ENCODE measurements around the gene GNG13. TPM values are rescaled to one million over a fixed set of nuclear protein-coding genes. Genes with fewer than 3 reads are reported as not detected.
"Not testable (repeated sequence)": the region's sequence is repeated elsewhere in the genome, so short reads cannot be mapped to it uniquely, and the experiment has no call there.

GNG13 gene
- total RNA-seq, 2 donors from 2014 or later = not detected

DNA sequence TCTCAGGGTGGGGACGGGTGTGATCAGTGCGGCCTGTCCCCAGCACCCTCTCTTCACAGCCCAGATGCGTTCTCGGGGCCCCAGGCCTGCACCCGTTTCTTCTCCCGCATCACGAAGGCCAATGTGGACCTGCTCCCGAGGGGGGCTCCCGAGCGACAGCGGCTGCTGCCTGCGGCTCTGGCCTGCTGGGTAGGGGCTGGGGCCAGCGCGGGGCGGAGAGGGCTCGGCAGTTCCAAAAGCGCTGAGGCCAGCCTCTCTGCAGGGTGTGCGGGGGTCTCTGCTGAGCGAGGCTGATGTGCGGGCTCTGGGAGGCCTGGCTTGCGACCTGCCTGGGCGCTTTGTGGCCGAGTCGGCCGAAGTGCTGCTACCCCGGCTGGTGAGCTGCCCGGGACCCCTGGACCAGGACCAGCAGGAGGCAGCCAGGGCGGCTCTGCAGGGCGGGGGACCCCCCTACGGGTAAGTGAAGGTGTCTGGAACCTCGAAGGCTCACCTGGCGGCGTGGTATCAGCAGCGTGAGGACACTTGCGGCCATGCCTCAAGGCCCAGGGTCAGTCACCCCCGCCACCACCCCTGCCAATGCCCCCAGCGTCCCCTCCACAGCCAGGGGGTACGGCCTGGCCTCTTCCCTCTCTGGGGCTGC is 35.6 kb downstream of the GNG13 start:
- ATAC-seq (no peak), DNase-seq (ENCODE audit: low spot score in 2 of 2) (no peak)
- no peaks in the 10 kb centered on the region for H3K36me3 Mint-ChIP-seq
- no peak overlapping the region for H3K27ac Mint-ChIP-seq
- no peaks in the 10 kb centered on the region for H3K9me3 Mint-ChIP-seq

- H3K9me3 Mint-ChIP-seq = no peaks in the 10 kb centered on the region
- ATAC-seq (no peak), DNase-seq (ENCODE audit: low spot score in 2 of 2) (no peak)
- H3K27ac Mint-ChIP-seq = no peak overlapping the region
- no peaks in the 10 kb centered on the region for H3K36me3 Mint-ChIP-seq
Observed at GRCh38 chr16:764184-764750, 36.3 kb downstream of the GNG13 start.

DNA sequence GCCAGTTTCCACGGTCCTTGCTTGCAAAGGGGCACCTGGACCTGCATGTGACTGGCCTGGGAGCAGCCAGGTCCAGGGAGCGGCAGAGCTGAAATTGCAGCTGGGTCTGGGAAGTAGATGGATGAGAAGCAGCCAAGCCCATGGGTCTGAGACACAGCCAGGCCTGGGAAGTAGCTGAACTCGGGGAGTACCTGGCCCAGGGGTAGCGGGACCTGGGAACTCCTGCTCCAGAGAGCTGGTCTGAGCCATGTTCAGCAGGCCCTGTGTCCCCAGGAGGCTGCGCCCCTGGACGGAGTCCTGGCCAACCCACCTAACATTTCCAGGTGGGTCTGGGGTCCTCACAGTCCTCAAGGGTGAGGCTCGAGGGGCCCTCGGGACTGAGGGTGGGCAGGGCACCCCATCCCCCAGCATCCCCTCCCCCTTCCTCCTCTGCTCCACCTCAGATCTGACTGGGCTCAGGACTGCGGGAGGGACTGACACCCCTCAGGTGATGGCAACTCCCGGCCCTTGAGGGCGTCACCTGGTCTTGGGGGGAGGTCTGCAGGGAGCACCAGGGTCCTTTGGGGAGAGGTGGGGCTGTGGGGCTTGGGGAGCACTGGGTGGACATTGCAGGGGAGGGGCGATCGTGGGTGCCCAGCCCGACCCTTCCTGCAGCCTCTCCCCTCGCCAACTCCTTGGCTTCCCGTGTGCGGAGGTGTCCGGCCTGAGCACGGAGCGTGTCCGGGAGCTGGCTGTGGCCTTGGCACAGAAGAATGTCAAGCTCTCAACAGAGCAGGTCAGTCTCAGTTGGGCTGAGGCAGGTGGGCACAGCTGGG is 37.0 kb downstream of the GNG13 start:
- Mint-ChIP-seq H3K9me3 (no peaks in the 10 kb centered on the region), H3K36me3 (no peaks in the 10 kb centered on the region), H3K27ac (no peak overlapping the region)
- ATAC-seq (no peak), DNase-seq (ENCODE audit: low spot score in 2 of 2) (no peak)

- no peaks in the 10 kb centered on the region for H3K36me3 Mint-ChIP-seq
- H3K27ac Mint-ChIP-seq = no peak overlapping the region
- ATAC-seq = peak in 1 of 2 donors; percentile 23
- no peaks in the 10 kb centered on the region for H3K9me3 Mint-ChIP-seq
- DNase-seq (ENCODE audit: low spot score in 2 of 2) = no peak
Observed at GRCh38 chr16:762595-763268, 37.8 kb downstream of the GNG13 start.

DNA sequence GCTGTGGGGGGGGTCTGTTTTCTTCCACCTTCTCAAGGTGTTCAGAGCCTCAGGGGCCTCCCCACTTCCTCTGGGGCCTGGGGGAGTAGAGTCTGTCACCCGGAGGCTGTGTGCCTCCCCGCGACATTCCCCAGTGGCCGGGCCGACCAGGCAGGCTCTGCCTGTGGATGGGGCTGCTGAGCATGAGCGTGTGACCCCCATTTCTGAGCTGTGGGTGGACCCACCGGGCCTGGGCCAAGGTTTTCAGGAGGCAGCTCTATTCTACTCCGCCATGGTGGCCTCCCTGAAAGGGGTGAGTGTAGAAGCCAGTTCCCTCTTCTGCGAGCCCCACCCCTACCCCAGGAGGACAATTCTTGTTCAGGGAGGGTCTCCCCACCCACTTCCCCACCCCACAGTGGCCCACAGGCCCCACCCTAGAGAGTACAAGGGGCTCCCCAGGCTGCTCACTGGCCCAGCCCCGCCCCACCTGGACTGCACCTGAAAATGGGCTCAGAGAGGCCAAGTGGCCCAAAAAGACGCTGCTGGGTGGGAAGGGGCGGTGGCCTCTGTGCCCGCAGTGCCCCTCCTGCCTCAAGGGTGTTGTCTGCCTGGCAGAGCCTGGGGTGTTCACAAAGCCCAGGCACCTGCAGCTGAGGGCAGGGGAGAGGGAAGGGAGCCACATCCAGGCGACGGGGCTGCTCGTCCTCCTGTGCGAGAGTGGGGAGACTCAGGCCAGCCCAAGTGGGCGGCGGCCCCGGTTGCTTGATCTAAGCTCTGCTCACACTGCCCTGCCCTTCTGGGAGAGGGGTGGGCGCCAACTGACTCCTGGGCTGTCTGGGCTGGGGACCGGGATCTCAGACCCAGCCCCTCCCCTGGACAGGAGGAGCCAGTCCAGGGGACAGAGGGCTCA is 38.7 kb downstream of the GNG13 start:
- H3K36me3 Mint-ChIP-seq = no peaks in the 10 kb centered on the region
- ATAC-seq (no peak), DNase-seq (ENCODE audit: low spot score in 2 of 2) (no peak)
- H3K9me3 Mint-ChIP-seq = no peaks in the 10 kb centered on the region
- H3K27ac Mint-ChIP-seq = no peak overlapping the region

DNA sequence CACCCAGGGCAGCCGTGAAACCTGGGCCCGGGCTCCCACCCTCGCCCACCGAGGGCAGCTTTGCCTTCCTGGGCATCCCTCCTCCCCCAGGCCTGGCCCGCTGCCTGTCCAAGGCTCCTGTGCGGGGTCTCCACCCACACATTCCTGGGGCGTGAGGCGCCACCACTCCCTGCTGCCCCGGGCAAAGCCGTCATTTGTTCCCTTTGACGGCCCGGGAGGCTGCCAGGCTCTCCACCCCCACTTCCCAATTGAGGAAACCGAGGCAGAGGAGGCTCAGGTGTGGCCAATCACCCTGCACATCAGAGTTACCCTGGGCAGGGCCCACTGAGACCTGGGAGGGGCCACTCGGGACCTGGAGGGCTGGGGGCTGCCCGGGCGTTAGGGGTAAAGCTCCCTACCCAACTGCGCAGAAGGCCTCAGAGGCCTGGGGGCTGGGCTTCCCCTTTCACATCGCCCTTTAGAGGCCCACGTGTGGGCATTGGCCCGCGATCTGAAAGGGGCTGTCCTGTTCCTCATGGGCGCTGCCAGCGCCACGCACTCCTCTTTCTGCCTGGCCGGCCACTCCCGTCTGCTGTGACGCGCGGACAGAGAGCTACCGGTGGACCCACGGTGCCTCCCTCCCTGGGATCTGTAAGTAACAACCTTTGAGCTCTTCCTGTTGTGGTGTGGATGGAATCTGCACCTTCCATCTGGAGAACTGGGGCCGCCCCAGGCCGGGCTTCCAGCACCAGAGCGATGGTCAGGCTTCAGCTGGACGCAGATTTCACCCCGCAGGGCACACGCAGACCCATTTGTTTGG is 39.8 kb downstream of the GNG13 start, which contains the start of gene MSLN:
Gene MSLN, plus strand, starts transcription at position 190 of the 799 bp plus-strand sequence. CDS start 1,947 bp downstream, outside the sequence.
- Mint-ChIP-seq H3K27ac (no peak within 1 kb of the TSS), H3K36me3 (peaks cover 0 to 6% of the 10 kb centered on the region in 2 donors), H3K9me3 (no peaks in the 10 kb centered on the region)
- DNase-seq (ENCODE audit: low spot score in 2 of 2) (no peak), ATAC-seq (no peak)

GRCh38 chr16:760065-760464 is 40.5 kb downstream of the GNG13 start:
- Mint-ChIP-seq H3K27ac (no peak overlapping the region), H3K36me3 (peaks cover 0 to 6% of the 10 kb centered on the region in 2 donors), H3K9me3 (no peaks in the 10 kb centered on the region)
- no peak for DNase-seq (ENCODE audit: low spot score in 2 of 2)
- no peak for ATAC-seq

DNA sequence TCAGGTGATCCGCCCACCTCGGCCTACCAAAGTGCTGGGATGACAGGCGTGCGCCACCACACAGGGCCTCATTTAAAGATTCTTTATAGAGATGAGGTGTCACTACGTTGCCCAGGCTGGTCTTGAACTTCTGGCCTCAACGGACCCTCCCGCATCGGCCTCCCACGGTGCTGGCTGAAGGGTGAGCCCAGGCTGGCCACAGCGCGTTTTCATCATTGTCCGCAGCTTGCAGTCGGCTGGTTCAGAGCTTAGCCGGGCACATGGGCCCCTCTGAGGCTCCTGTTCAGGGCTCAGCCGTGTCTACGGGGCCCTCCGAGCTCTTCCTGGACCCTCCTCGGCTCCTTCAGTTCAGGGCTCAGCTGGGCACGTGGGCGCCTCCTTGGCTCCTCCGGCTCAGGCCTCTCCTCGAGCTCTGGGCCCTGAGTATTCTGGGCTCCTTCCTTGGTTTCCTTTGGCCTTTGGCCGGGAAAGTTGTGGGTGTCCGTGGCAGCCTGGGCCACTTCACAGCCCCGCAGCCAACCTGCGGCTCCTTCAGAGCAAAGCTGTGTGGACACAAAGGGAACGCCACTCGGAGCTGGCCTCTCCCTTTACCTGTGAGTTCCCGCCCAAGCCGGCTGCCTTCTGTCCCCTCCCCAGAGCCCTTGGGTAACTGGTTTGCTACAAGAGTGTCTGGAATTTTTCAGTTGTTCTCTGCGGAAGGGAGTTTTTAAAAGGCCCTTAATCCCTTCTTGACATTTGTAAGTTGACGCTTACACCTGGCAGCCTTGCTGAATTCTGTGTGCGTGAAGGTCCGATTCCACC is 41.2 kb downstream of the GNG13 start:
- Mint-ChIP-seq H3K27ac (no peak overlapping the region), H3K36me3 (peaks cover 0 to 6% of the 10 kb centered on the region in 2 donors), H3K9me3 (no peaks in the 10 kb centered on the region)
- DNase-seq (ENCODE audit: low spot score in 2 of 2) (no peak), ATAC-seq (no peak)

- no peak for DNase-seq (ENCODE audit: low spot score in 2 of 2)
Observed at GRCh38 chr16:756428-756827, 44.1 kb downstream of the GNG13 start.

GRCh38 chr16:754656-755055 is 45.9 kb downstream of the GNG13 start:
- no peak for ATAC-seq
- no peak for DNase-seq (ENCODE audit: low spot score in 2 of 2)
- no peaks in the 10 kb centered on the region for H3K9me3 Mint-ChIP-seq
- H3K36me3 Mint-ChIP-seq = peaks cover 0 to 6% of the 10 kb centered on the region in 2 donors
- no peak overlapping the region for H3K27ac Mint-ChIP-seq

More at GRCh38 chr16:756428-756827, 44.1 kb downstream of the GNG13 start:
- peak in 1 of 2 donors; percentile 80 for ATAC-seq
- Mint-ChIP-seq H3K27ac (no peak overlapping the region), H3K9me3 (no peaks in the 10 kb centered on the region), H3K36me3 (peaks cover 0 to 6% of the 10 kb centered on the region in 2 donors)

DNA sequence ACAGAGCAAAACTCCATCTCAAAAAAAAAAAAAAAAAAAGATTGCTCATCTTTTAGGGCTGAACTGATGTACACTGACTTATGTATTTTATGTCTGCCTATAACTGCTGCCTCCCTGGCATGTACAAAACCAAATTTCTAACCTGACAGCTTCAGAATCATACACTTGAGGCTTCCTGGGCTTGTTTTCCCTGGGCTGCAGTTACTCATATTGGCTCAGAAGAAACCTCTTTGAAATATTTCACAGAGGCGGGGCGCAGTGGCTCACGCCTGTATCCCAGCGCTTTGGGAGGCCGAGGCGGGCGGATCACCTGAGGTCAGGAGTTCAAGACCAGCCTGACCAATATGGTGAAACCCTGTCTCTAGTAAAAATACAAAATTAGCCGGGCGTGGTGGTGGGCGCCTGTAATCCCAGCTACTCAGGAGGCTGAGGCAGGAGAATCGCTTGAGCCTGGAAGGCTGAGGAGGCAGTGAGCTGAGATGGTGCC is 46.4 kb downstream of the GNG13 start:
- H3K36me3 Mint-ChIP-seq; H3K27ac Mint-ChIP-seq; DNase-seq (ENCODE audit: low spot score in 2 of 2); H3K9me3 Mint-ChIP-seq; ATAC-seq: not testable (repeated sequence)

DNA sequence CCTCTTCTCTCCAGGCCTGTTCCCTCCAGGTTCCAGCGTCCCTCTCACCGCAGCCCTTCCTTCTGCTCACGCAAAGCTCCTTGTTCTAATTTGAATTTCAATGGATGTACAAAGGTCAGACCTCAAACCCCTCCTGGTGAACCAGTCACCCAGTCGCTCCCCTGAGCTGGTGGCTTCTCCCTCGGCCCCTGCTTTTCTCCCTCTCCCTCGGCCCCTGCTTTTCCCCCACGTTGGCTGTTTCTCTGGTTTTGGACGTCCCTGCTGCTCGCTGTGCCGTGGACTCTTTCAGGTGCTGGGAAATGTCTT is 48.6 kb downstream of the GNG13 start:
- ATAC-seq (no peak), DNase-seq (ENCODE audit: low spot score in 2 of 2) (no peak)
- Mint-ChIP-seq H3K27ac (no peak overlapping the region), H3K9me3 (no peaks in the 10 kb centered on the region), H3K36me3 (peaks cover 0 to 6% of the 10 kb centered on the region in 2 donors)

DNA sequence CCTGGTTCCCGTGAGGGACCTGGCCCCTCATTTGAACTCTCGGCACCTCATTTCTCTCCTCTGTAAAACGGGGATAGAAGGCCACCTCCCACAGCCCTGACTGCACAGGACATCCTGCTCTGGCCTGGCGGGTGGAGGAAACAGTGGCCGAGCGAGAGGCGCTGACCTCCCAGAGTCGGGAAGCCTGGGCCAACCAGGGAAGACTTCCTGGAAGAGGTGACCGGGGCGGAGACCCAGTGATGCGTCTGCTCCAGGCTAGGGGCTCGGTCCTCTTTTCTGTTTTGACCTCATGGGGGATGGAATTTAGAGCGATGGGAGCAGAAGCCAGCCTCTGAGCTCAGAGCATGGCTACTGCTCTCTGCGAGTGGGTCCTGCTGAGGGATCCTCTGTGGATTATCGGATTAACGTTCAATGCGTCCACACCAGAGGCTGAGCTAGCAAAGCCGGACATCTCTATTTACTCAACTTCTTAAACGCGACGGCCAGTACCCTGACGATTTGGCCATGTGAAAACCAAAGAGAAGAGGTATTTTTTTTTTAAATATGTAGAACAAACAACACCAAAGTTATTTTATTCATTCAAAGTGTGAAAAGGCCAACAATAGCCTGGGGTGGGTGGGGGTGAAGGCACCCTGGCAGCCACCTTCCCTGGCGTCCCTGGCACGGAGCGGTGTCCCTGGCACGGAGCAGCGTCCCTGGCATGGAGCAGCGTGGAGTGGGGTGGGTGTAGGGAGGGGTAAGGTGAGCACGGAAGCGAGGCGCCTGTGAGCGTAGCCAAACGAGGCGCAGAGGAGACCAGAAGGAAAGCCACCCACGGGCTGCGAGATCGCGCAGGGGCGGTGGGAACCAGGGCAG is 49.2 kb downstream of the GNG13 start:
- no peaks in the 10 kb centered on the region for H3K9me3 Mint-ChIP-seq
- no peak overlapping the region for H3K27ac Mint-ChIP-seq
- H3K36me3 Mint-ChIP-seq = peaks cover 0 to 2% of the 10 kb centered on the region in 2 donors
- ATAC-seq (no peak), DNase-seq (ENCODE audit: low spot score in 2 of 2) (no peak)

DNA sequence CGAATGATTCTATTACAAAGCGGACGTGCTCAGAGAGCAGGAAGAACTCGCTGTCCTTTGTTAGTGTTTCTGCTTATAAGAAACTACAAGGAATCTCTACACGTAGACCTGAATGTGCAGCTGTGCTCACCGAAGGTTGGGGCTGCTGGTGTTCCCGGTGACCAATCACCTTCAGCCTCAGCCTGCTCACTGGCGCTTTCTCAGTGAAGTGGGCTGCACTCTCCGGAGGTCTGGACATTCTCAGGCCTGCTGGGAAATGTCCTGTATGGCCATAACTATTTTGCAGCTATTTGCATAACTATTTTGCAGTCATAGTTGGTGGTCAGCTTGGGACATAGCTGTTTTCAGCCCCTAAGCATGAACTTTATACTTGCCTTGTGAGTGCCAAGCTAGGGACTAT is 50.0 kb downstream of the GNG13 start:
- Mint-ChIP-seq H3K36me3 (no peaks in the 10 kb centered on the region), H3K9me3 (no peaks in the 10 kb centered on the region), H3K27ac (no peak overlapping the region)
- ATAC-seq (no peak), DNase-seq (ENCODE audit: low spot score in 2 of 2) (no peak)
